Pancreas (tissue), 10 donors: ENCODE data around the gene ABAT. TPM values are rescaled to one million over a fixed set of nuclear protein-coding genes. Genes with fewer than 3 reads are reported as not detected.
A peak's percentile ranks its signal among the peaks of the same experiment; 100 is the strongest.

Source experiments
- ATAC-seq, 4 donors: fragments of 200-7000 bp; cut with Tn5 transposase; one replicate each; pipeline versions ENCODE4 v1.8.0 to v1.9.1; 2020; ENCODE audit warnings: mild to moderate bottlenecking in 4 of 4, moderate library complexity in 4 of 4
- DNase-seq, 6 donors: peaks; one replicate each; pipeline ENCODE4 v3.0.0-alpha.2; 2020
- FAIRE-seq: peaks from 2 replicates; lab custom pipeline; 2012; peaks lifted over from hg19 to GRCh38; lab: Jason Lieb, UNC
- H3K27ac ChIP-seq, 4 donors: fragments of 200-600 bp; sonication (generic); 1 replicate in 3 of 4; 2 replicates in 1 of 4; pipeline versions ENCODE4 v1.5.0 to v1.8.0; 2020
- H3K27me3 ChIP-seq, 4 donors: fragments of 200-600 bp; one replicate each; pipeline ENCODE4 v1.8.0; 2021
- H3K36me3 ChIP-seq, 3 donors: fragments of 200-600 bp; sonication (generic) in 1 of 3; one replicate each; pipeline versions ENCODE4 v1.5.0 to v1.8.0; 2020 to 2021
- H3K4me1 ChIP-seq, 3 donors: fragments of 200-600 bp; one replicate each; pipeline ENCODE4 v1.8.0; 2021
- H3K4me3 ChIP-seq, 4 donors: fragments of 200-600 bp; sonication (generic) in 2 of 4; one replicate each; pipeline versions ENCODE4 v1.5.0 to v1.8.0; 2020 to 2021
- H3K9me3 ChIP-seq, 4 donors: fragments of 200-600 bp; one replicate each; pipeline ENCODE4 v1.8.0; 2021
- WGBS, 2 donors: extraction: QIAGEN DNeasy Blood & Tissue Kit; methylation state at CpG; one replicate each; pipeline ENCODE4 v1.1.7; 2013; 5-methylcytosine and 5-hydroxymethylcytosine counted together
- intact Hi-C, 3 donors: fragments of 100-400 bp; cut with DNase I; formaldehyde crosslinking; loops; one replicate each; pipeline versions ENCODE4 v1.11.1 to v1.14.2; 2022
- polyA plus RNA-seq, 2 donors: library from polyadenylated mRNA; stranded (reverse); fragments of 200-250 nt; gene quantifications; one replicate each; pipeline ENCODE4 v1.2.3, GENCODE V29; 2013
- total RNA-seq, 6 donors: library from RNA; stranded (reverse); fragmentation: NEBNext Ultra II Directional in 4 of 6; extraction: Animal tissue kit (Norgen Biotek cat#: 25700) in 4 of 6; gene quantifications; one replicate each; pipeline versions ENCODE4 v1.2.1 to v1.2.4, GENCODE V29; 2021 to 2023
- TF ChIP-seq, protein P1 (sequence below), 4 donors: fragments of 200-600 bp; sonication (generic) in 3 of 4; IDR thresholded peaks; one replicate each; pipeline versions ENCODE4 v1.5.0 to v1.8.0; 2021; ENCODE audit warnings: antibody characterized with exemption in 4 of 4
- donor health status: healthy with polysubstance abuse.
- donor health status: DM: no; HTN: no; CAD: no; lungs with moderate emphysema.
- donor health status: DM: no; HTN: no; CAD: no.
- donor health status: control.
- donor health status: control.
- donor health status: Bipolar disorder and iron deficiency.
- donor health status: DM: yes; HTN: yes; CAD: no.
- donor health status: DM: no; HTN: no; CAD: no.
- donor health status: DM: no; HTN: no; CAD: no.
- donor health status: DM: yes; HTN: yes; CAD: no.

The ABAT gene
- total and polyA plus RNA-seq, 8 donors = 21.5 to 50.2 (median 29.1) TPM

DNA sequence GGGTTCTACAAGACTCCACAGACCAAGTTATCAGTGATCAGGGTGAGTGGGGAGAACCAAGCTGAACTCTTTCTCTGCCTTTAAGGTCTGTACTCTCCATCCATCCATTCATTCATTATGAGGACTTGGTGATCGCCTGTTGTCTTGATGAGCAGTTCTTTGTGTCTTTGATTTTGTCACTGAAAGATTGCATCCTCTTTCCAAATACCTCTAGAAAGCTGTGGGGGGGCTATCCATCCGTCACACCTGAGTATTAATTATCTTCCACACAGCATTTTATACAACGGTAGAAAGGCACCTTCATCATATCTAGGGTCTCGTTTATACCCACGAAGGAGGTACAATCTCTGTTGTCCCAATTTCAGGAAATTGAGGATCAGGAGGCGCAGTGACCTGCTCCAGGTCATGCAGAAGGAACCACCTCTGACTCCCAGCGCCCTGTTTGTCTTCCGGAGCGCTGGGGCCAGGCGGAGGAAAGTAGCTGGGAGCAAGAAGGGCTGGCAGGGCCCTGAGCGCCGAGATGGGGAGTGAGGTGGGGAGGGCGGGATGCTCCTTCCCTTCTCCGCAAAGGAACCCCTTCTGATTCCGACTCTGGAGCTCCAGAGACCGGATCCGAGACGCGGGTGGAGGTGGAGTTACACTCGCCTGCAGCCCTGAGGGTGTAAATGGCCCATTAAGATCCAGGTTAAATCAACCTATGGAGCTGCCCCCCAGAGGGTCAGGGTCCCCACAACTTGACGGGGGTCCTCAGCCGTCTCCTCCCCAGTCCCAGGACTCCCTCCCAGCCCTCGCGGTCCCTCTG, 605 bp upstream of the ABAT start:
- Histone ChIP-seq H3K27me3 (no peaks in the 10 kb centered on the region), H3K36me3 (no peaks in the 10 kb centered on the region), H3K4me3 (peak overlapping the region; percentile 33 to 83 (median 70)), H3K4me1 (peaks cover 0 to 27% (median 4%) of the 10 kb centered on the region in 3 donors), H3K9me3 (no peaks in the 10 kb centered on the region), H3K27ac (peak overlapping the region; percentile 6 to 61 (median 40))
- FAIRE-seq (no peak), ATAC-seq (peak; percentile 36 to 61 (median 56)), DNase-seq (no peak)
- TF ChIP-seq, protein P1, sequence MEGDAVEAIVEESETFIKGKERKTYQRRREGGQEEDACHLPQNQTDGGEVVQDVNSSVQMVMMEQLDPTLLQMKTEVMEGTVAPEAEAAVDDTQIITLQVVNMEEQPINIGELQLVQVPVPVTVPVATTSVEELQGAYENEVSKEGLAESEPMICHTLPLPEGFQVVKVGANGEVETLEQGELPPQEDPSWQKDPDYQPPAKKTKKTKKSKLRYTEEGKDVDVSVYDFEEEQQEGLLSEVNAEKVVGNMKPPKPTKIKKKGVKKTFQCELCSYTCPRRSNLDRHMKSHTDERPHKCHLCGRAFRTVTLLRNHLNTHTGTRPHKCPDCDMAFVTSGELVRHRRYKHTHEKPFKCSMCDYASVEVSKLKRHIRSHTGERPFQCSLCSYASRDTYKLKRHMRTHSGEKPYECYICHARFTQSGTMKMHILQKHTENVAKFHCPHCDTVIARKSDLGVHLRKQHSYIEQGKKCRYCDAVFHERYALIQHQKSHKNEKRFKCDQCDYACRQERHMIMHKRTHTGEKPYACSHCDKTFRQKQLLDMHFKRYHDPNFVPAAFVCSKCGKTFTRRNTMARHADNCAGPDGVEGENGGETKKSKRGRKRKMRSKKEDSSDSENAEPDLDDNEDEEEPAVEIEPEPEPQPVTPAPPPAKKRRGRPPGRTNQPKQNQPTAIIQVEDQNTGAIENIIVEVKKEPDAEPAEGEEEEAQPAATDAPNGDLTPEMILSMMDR (IDR thresholded peaks at IDR 0.05) = no peak
- WGBS, 2 donors = 7 to 9% methylated on average over 21 to 24 of the region's 24 CpGs
- intact Hi-C loops = no loop called here

DNA sequence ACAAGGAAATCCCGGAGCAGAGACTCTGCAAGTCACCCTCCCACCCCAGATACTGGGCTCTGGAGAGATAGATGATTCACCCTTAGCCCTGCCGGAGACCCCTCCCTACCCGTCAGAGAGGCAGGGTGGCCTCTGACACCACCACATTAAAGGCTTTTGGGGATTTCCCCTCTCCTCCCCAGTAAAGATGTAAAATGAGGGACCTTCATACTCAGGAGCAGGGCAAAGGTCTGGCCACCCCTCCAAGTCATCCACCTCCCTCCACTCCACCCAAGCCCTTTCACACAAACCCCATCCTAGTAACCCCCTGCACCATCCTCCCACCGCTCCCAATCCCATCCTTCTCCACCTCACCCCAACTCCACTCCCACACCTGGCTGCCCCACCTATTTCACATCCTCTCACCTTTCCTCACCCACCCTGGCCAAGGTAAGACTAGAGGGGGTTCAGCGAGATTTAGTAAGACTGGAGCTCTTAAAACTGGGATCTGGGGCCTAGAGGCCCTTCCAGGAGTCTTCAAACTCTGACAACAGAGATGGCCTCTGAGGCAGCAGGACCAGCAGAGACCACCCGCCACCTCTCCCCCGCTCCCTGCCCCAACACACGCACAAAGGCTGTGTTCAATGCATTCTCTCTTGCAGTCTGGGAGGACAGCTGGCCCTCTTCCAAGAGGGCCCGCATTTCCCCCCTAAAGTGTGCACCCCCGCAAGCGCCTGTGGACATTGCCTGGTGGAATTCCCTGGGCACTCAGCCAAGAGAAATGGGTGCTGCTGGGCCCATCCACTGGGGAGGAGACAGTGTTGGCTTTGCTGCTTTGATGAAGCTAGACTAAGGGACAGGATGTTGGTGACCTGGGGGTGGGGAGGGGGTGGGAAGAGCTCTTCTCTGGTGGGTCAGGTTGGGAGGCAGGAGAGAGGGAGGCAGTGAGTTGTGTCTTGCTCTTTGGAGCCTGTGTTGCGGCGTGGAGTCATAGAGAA, 1.1 kb downstream of the ABAT start:
- Histone ChIP-seq H3K27me3 (no peaks in the 10 kb centered on the region), H3K27ac (peak overlapping the region; percentile 6 to 61 (median 32)), H3K4me1 (peaks cover 5 to 37% (median 13%) of the 10 kb centered on the region in 3 donors), H3K9me3 (no peaks in the 10 kb centered on the region), H3K36me3 (no peaks in the 10 kb centered on the region), H3K4me3 (peak overlapping the region in 3 of 4 donors; percentile 69 to 83 (median 71))
- ATAC-seq (no peak), DNase-seq (peak in 3 of 6 donors; percentile 53 to 64 (median 61)), FAIRE-seq (no peak)
- TF ChIP-seq, protein P1 (IDR thresholded peaks at IDR 0.05) = no peak
- intact Hi-C loops = no loop called here
- WGBS, 2 donors = 26 to 31% methylated on average over 13 of the region's 13 CpGs

DNA sequence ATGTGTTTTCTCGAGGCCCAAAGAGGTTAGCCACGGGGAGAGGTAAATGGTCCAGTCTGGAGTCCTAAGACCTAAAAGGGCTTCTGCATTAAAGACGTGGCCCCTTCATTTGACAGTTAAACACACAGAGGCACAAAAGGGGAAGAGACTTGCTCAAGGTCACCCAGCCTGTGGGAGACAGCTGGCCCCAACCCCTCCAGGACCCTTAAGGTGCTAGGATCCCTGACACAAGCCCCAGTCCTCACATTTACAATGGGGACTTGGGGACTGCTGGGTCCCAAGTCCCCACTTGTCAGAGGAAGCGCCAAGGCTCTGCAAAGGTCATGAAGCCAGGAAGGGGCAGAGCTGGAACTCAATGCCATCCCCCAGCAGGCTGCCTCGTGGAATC, 1.7 kb downstream of the ABAT start:
- H3K4me1 ChIP-seq = peaks cover 5 to 43% (median 13%) of the 10 kb centered on the region in 3 donors
- no peak for FAIRE-seq
- TF ChIP-seq, protein P1 (IDR thresholded peaks at IDR 0.05) = no peak
- H3K9me3 ChIP-seq = no peaks in the 10 kb centered on the region
- intact Hi-C loops = no loop called here
- no peak for DNase-seq
- no peaks in the 10 kb centered on the region for H3K27me3 ChIP-seq
- peak overlapping the region in 1 of 4 donors; percentile 83 for H3K4me3 ChIP-seq
- H3K27ac ChIP-seq = no peak overlapping the region
- WGBS, 2 donors = 31 to 48% methylated on average over 5 of the region's 5 CpGs
- ATAC-seq = no peak
- no peaks in the 10 kb centered on the region for H3K36me3 ChIP-seq

DNA sequence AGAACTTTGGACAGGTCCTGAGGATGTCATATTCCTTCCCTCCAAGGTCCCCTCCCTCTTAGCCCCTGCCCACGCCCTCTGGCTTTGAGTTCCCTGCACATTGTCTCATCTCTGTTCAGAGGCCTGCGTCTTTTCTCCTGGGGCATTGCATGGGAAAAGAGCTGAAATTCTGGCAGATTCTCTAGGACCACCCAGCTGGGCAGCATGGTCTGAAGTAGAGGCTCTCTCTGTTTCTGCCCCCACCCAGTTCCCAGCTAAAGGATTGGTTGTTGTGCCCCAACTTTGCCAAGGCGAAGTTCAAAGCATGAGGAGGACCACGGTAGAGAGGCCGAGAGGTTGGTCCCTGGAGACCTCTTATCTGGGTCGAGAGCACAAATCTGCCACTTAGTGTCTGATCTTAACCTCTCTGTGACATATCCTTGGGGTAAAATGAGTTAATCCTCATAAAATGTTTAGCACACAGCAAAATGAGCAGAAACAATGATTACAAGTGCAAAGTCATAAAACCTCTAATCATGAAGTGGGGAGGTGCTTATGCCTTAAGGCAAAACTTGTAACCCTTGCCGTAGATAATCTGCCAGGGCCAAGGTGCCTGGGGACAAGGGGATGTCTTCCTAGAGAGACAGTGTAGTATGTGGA, 2.4 kb downstream of the ABAT start:
- WGBS, 2 donors = 35 to 41% methylated on average over 7 of the region's 7 CpGs
- no peaks in the 10 kb centered on the region for H3K9me3 ChIP-seq
- H3K36me3 ChIP-seq = no peaks in the 10 kb centered on the region
- FAIRE-seq = no peak
- no peak overlapping the region for H3K4me3 ChIP-seq
- no peak for ATAC-seq
- TF ChIP-seq, protein P1 (IDR thresholded peaks at IDR 0.05) = no peak
- peak overlapping the region in 2 of 4 donors; percentile 22 to 23 for H3K27ac ChIP-seq
- no peak for DNase-seq
- no peaks in the 10 kb centered on the region for H3K27me3 ChIP-seq
- H3K4me1 ChIP-seq = peaks cover 5 to 47% (median 13%) of the 10 kb centered on the region in 3 donors
- intact Hi-C loops = no loop called here
